Heart left ventricle (tissue), 16 donors: ENCODE data around the gene WNK2. TPM values are rescaled to one million over a fixed set of nuclear protein-coding genes. Genes with fewer than 3 reads are reported as not detected.

ENCODE experiments used
- ATAC-seq, 4 donors: fragments of 200-7000 bp; cut with Tn5 transposase; one replicate each; pipeline ENCODE4 v1.9.1; 2020 to 2022; ENCODE audit warnings: moderate library complexity in 4 of 4, mild to moderate bottlenecking in 3 of 4, moderate number of reproducible peaks in 1 of 4
- DNase-seq, 5 donors: peaks; one replicate each; pipeline ENCODE4 v3.0.0-alpha.2; 2020
- H3K27ac ChIP-seq, 12 donors: fragments of 200-600 bp; sonication (generic) in 4 of 12; one replicate each; pipeline versions ENCODE4 v1.5.0 to v1.8.0; 2016 to 2022; ENCODE audit warnings: mild to moderate bottlenecking in 2 of 12
- H3K27me3 ChIP-seq, 9 donors: fragments of 200-600 bp; sonication (generic) in 2 of 9; one replicate each; pipeline versions ENCODE4 v1.5.1 to v1.8.0; 2016 to 2022; ENCODE audit warnings: mild to moderate bottlenecking in 3 of 9
- H3K36me3 ChIP-seq, 9 donors: fragments of 200-600 bp; sonication (generic) in 2 of 9; one replicate each; pipeline versions ENCODE4 v1.5.0 to v1.8.0; 2018 to 2022; ENCODE audit warnings: mild to moderate bottlenecking in 2 of 9
- H3K4me1 ChIP-seq, 12 donors: fragments of 200-600 bp; sonication (generic) in 4 of 12; one replicate each; pipeline versions ENCODE4 v1.5.0 to v1.8.0; 2016 to 2022; ENCODE audit warnings: mild to moderate bottlenecking in 3 of 12
- H3K4me3 ChIP-seq, 12 donors: fragments of 200-600 bp; sonication (generic) in 4 of 12; one replicate each; pipeline versions ENCODE4 v1.5.0 to v1.8.0; 2017 to 2022; ENCODE audit warnings: mild to moderate bottlenecking in 9 of 12, moderate library complexity in 4 of 12
- H3K9me3 ChIP-seq, 12 donors: fragments of 200-600 bp; sonication (generic) in 4 of 12; one replicate each; pipeline versions ENCODE4 v1.5.0 to v1.8.0; 2016 to 2022; ENCODE audit warnings: mild to moderate bottlenecking in 1 of 12
- POLR2A ChIP-seq, 2 donors: fragments of 450-650 bp; IDR thresholded peaks; one replicate each; pipeline ENCODE4 v1.6.1; 2017; ENCODE audit warnings: antibody characterized with exemption in 2 of 2, mild to moderate bottlenecking in 2 of 2, moderate library complexity in 2 of 2
- WGBS, 4 donors: extraction: QIAGEN DNeasy Blood & Tissue Kit in 2 of 4; methylation state at CpG; one replicate each; pipeline versions ENCODE4 v1.1.5 to v1.1.7; 2013 to 2018; 5-methylcytosine and 5-hydroxymethylcytosine counted together
- intact Hi-C, 10 donors: fragments of 100-400 bp; cut with DNase I; formaldehyde crosslinking; loops; one replicate each; pipeline versions ENCODE4 v1.11.1 to v1.14.2; 2022
- polyA plus RNA-seq, 2 donors: library from polyadenylated mRNA; stranded (reverse); fragments of 200-250 nt; gene quantifications; one replicate each; pipeline ENCODE4 v1.2.3, GENCODE V29; 2013
- total RNA-seq, 9 donors: library from RNA; depleted of rRNA in 2 of 9; stranded (reverse); fragments of >200 nt in 2 of 9; fragmentation: NEBNext Ultra II Directional in 3 of 9; extraction: Animal tissue kit (Norgen Biotek cat#: 25700) in 3 of 9; gene quantifications; one replicate each; pipeline versions ENCODE4 v1.1.0 to v1.2.4, GENCODE V29; 2016 to 2023
- TF ChIP-seq, protein P1 (sequence below), 12 donors: fragments of 200-600 bp; sonication (generic) in 4 of 12; IDR thresholded peaks; one replicate each; pipeline versions ENCODE4 v1.5.0 to v1.8.0; 2018 to 2022; ENCODE audit warnings: antibody characterized with exemption in 12 of 12, mild to moderate bottlenecking in 5 of 12
- donor health status: ischemic (EF 13 %, LVEDD 7.1; RV severe dilation, severe dysfunction).
- donor health status: healthy with polysubstance abuse.
- donor health status: DM: no; HTN: yes; CAD: no.
- donor health status: DM: no; HTN: no; CAD: no.
- donor health status: ischemic (EF 25% LVEDD 6.9; RV normal size, moderate dysfunction).
- donor health status: ischemic (EF 25% LVEDD 5.7; RV mildly dilated, moderate dysfunction).
- donor health status: healthy.
- donor health status: DM: yes; HTN: yes; CAD: no.
- donor health status: ischemic (EF 35%, LVEDD 5.7; RV mildly dilated, moderate dysfunction).
- donor health status: nonischemic (EF 11% LVEDD 7.7; RV severe dilation, severe dysfunction).
- donor health status: DM: yes; HTN: yes; CAD: no.
- donor health status: PGD.
- donor health status: ischemic (EF 29% LVEDD 5.4; RV normal size, mild dysfunction).
- donor health status: nonischemic (EF 23%, LVEDD 6.1; RV moderate dilation, normal function).

The WNK2 gene
- total and polyA plus RNA-seq, 11 donors: 29.4 to 206 (median 112) TPM

DNA sequence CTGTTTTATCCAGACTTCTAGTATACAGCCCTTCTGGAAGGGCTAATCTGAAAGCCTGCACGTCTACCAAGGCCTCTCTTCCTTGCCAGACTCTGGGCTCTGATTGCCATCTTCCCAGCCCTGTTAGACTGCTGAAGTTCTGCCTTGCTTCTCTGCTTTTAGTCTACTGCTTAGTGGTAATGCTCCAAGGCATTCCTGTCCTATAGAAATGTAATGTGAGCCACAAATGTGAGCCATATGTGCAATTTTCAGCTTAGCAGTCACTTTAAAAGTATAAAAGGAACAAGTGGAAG, 32.1 kb downstream of the WNK2 start:
- Histone ChIP-seq H3K27ac (peak overlapping the region in 1 of 12 donors; percentile 83), H3K4me1 (peaks cover 0 to 62% (median 22%) of the 10 kb centered on the region in 12 donors), H3K9me3 (peaks cover 0 to 13% (median 0%) of the 10 kb centered on the region in 12 donors), H3K27me3 (no peaks in the 10 kb centered on the region), H3K36me3 (no peaks in the 10 kb centered on the region), H3K4me3 (no peak overlapping the region)
- no peak for DNase-seq
- no peak for ATAC-seq
- TF ChIP-seq POLR2A (IDR thresholded peaks at IDR 0.05): no peak
- TF ChIP-seq, protein P1, sequence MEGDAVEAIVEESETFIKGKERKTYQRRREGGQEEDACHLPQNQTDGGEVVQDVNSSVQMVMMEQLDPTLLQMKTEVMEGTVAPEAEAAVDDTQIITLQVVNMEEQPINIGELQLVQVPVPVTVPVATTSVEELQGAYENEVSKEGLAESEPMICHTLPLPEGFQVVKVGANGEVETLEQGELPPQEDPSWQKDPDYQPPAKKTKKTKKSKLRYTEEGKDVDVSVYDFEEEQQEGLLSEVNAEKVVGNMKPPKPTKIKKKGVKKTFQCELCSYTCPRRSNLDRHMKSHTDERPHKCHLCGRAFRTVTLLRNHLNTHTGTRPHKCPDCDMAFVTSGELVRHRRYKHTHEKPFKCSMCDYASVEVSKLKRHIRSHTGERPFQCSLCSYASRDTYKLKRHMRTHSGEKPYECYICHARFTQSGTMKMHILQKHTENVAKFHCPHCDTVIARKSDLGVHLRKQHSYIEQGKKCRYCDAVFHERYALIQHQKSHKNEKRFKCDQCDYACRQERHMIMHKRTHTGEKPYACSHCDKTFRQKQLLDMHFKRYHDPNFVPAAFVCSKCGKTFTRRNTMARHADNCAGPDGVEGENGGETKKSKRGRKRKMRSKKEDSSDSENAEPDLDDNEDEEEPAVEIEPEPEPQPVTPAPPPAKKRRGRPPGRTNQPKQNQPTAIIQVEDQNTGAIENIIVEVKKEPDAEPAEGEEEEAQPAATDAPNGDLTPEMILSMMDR (IDR thresholded peaks at IDR 0.05): no peak
- intact Hi-C loops: no loop called here
- 36 to 59% (median 37%) methylated on average over 1 of the region's 1 CpG for WGBS, 4 donors

DNA sequence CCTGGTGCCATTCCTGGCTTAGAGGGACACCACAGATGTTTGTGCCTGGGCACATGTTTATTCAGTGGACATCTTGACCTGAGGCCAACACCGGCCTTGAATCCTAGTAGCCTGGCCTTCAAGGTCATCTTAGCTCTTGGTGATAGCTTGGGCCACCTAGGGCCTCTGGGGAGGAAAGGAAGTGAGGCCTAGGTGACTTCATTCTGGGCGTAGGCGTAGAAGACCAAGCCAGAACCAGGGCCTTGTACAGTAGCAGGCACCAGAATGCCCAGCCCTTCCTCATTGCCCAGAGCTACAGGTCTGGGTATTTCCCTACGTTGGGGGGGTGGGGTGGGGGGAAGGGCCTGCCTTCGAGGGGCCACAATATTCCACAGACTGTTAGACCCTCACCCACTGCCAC, 33.8 kb downstream of the WNK2 start:
- TF ChIP-seq, protein P1 (IDR thresholded peaks at IDR 0.05): no peak
- TF ChIP-seq POLR2A (IDR thresholded peaks at IDR 0.05): no peak
- WGBS, 4 donors: 63 to 76% (median 67%) methylated on average over 5 of the region's 5 CpGs
- peak overlapping the region in 11 of 12 donors; percentile 30 to 83 (median 66) for H3K27ac ChIP-seq
- intact Hi-C loops: no loop called here
- no peaks in the 10 kb centered on the region for H3K36me3 ChIP-seq
- no peak overlapping the region for H3K4me3 ChIP-seq
- peaks cover 0 to 65% (median 19%) of the 10 kb centered on the region in 12 donors for H3K4me1 ChIP-seq
- no peaks in the 10 kb centered on the region for H3K27me3 ChIP-seq
- H3K9me3 ChIP-seq: peaks cover 0 to 13% (median 0%) of the 10 kb centered on the region in 12 donors
- peak in 3 of 4 donors; percentile 8 to 28 (median 12) for ATAC-seq
- no peak for DNase-seq

DNA sequence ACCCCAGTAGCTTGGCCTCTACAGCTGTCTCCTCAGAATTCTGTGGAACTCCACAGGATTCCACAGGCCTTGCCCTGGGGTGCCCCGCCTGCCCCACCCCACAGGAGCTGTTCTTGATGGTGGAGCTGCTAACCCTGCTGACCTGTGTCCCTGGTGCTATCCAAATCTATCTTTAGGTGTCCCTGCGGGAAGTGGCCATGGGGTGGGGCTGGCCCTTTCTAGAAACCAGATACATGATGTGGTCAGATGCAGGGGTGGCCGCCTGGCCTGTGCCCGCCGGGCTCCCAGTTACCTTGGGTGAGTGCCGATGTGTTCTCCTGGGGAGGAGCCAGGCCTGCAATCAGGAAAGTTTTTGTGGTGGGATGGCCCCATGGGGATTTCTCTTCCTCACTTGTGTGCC, 34.2 kb downstream of the WNK2 start:
- H3K4me1 ChIP-seq: peaks cover 0 to 66% (median 20%) of the 10 kb centered on the region in 12 donors
- intact Hi-C loops: no loop called here
- TF ChIP-seq, protein P1 (IDR thresholded peaks at IDR 0.05): peak in 2 of 12 donors; percentile 10 to 13
- TF ChIP-seq POLR2A (IDR thresholded peaks at IDR 0.05): no peak
- H3K27me3 ChIP-seq: no peaks in the 10 kb centered on the region
- ATAC-seq (peak; percentile 86 to 90 (median 88)), DNase-seq (peak; percentile 51 to 85 (median 71))
- peak overlapping the region; percentile 23 to 83 (median 64) for H3K27ac ChIP-seq
- H3K36me3 ChIP-seq: no peaks in the 10 kb centered on the region
- 40 to 57% (median 49%) methylated on average over 4 to 6 of the region's 6 CpGs for WGBS, 4 donors
- H3K9me3 ChIP-seq: peaks cover 0 to 13% (median 0%) of the 10 kb centered on the region in 12 donors
- no peak overlapping the region for H3K4me3 ChIP-seq

DNA sequence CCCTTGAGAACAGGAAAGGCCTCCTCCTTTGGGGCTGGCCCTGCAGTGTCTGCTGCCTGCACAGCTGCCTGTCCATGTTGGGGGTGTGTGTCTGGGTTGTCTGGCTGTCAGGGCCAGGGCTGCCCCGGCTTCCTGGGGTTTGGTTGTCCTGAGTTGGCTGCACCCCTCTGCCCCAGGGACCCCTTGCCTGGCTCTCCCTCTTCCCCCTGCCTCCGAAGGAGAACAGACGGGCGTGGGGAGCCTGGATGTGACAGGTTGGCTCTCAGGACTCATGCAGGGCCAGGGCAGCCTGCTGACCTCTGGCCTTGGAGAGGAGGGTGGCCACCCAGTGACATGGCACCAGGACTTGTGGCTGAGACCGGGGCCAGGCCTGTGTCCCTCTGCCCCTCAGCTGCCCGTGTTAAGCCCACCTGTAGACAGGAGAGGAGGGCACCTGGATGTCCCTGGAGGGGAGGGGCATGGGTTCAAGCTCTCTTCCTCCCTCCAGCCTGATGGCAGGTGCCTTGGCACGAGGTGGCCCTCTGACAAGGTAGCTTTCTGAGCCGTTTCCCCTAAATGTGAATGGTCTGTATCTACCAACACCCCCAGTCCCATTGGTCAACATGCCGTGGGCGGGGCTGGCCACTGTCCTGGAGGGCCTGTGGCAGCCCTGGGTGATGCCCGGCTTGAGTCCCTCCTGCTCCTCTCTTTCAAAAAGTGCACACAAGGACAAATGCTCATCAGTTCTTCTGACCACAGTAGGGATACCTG, 34.9 kb downstream of the WNK2 start:
- peak overlapping the region in 11 of 12 donors; percentile 23 to 83 (median 61) for H3K27ac ChIP-seq
- H3K4me1 ChIP-seq: peaks cover 0 to 69% (median 24%) of the 10 kb centered on the region in 12 donors
- H3K4me3 ChIP-seq: no peak overlapping the region

More for the DNA sequence above, 34.9 kb downstream of the WNK2 start:
- intact Hi-C loops: no loop called here
- H3K9me3 ChIP-seq: peaks cover 0 to 13% (median 0%) of the 10 kb centered on the region in 12 donors
- DNase-seq (peak in 2 of 5 donors; percentile 19 to 49), ATAC-seq (peak in 2 of 4 donors; percentile 14 to 18)
- no peaks in the 10 kb centered on the region for H3K36me3 ChIP-seq
- H3K27me3 ChIP-seq: no peaks in the 10 kb centered on the region
- no peak for TF ChIP-seq POLR2A (IDR thresholded peaks at IDR 0.05)
- TF ChIP-seq, protein P1 (IDR thresholded peaks at IDR 0.05): no peak
- 59 to 73% (median 65%) methylated on average over 7 to 11 of the region's 11 CpGs for WGBS, 4 donors
